ENCODE results near the gene POC1B. TPM values are rescaled to one million over a fixed set of nuclear protein-coding genes. Genes with fewer than 3 reads are reported as not detected.

The POC1B gene
- 10 to 100 TPM; 47.7 to 49.4 TPM for total RNA-seq

GRCh38 chr12:89525824-89526770 is at the start of gene POC1B:
TSS of gene POC1B (minus strand) at chr12:89526047. CDS start at chr12:89525895, 152 bp downstream.
- Mint-ChIP-seq H3K4me3 (peak within 1 kb of the TSS; percentile 89), H3K27me3 (ENCODE audit: low read depth) (no peaks in the 10 kb centered on the region), H3K36me3 (ENCODE audit: low read depth) (peaks cover 49% of the 10 kb centered on the region), H3K27ac (peak within 1 kb of the TSS; percentile 98), H3K9me3 (ENCODE audit: insufficient read depth) (no peaks in the 10 kb centered on the region), H3K4me1 (ENCODE audit: low read depth) (peaks cover 67% of the 10 kb centered on the region)
- ATAC-seq, result peak; percentile 67
- ChIA-PET POLR2A (interaction anchor here (0.5 to 3.5 kb wide), 10 partner anchors 18 to 506 kb away, joined by 3 to 33 read pairs (median 8); partner anchors contain the start of gene DUSP6), CTCF (interaction anchor here (0.6 to 10.7 kb wide), 11 partner anchors 9 to 507 kb away, joined by 3 to 180 read pairs (median 4); no protein-coding TSS in a partner anchor)
- DNase-seq, result peak; percentile 80

GRCh38 chr12:89575374-89575773 is 49.5 kb upstream of the POC1B start:
- ATAC-seq (no peak), DNase-seq (no peak)
- CTCF ChIA-PET, result no interaction called here
- Mint-ChIP-seq H3K4me1 (ENCODE audit: low read depth) (no peaks in the 10 kb centered on the region), H3K27ac (no peak overlapping the region), H3K27me3 (ENCODE audit: low read depth) (no peaks in the 10 kb centered on the region), H3K36me3 (ENCODE audit: low read depth) (no peaks in the 10 kb centered on the region), H3K9me3 (ENCODE audit: insufficient read depth) (no peaks in the 10 kb centered on the region), H3K4me3 (no peak overlapping the region)
- POLR2A ChIA-PET, result no interaction called here

- Mint-ChIP-seq H3K27ac (no peak overlapping the region), H3K4me1 (ENCODE audit: low read depth) (no peaks in the 10 kb centered on the region), H3K27me3 (ENCODE audit: low read depth) (no peaks in the 10 kb centered on the region), H3K36me3 (ENCODE audit: low read depth) (no peaks in the 10 kb centered on the region), H3K9me3 (ENCODE audit: insufficient read depth) (no peaks in the 10 kb centered on the region), H3K4me3 (no peak overlapping the region)
- ATAC-seq, result no peak
- no peak for DNase-seq
- POLR2A ChIA-PET, result no interaction called here
- CTCF ChIA-PET, result no interaction called here
These were observed 48.9 kb upstream of the POC1B start for GRCh38 chr12:89574736-89575208.

- Mint-ChIP-seq H3K27me3 (ENCODE audit: low read depth) (no peaks in the 10 kb centered on the region), H3K36me3 (ENCODE audit: low read depth) (no peaks in the 10 kb centered on the region), H3K4me1 (ENCODE audit: low read depth) (no peaks in the 10 kb centered on the region), H3K9me3 (ENCODE audit: insufficient read depth) (no peaks in the 10 kb centered on the region), H3K4me3 (no peak overlapping the region), H3K27ac (no peak overlapping the region)
- DNase-seq, result no peak
- POLR2A ChIA-PET, result no interaction called here
- no peak for ATAC-seq
- CTCF ChIA-PET, result no interaction called here
These were observed 47.4 kb upstream of the POC1B start for GRCh38 chr12:89573051-89573810.

GRCh38 chr12:89571491-89572195 is 45.8 kb upstream of the POC1B start:
- Mint-ChIP-seq H3K4me1 (ENCODE audit: low read depth) (no peaks in the 10 kb centered on the region), H3K27me3 (ENCODE audit: low read depth) (no peaks in the 10 kb centered on the region), H3K36me3 (ENCODE audit: low read depth) (no peaks in the 10 kb centered on the region), H3K9me3 (ENCODE audit: insufficient read depth) (no peaks in the 10 kb centered on the region), H3K4me3 (no peak overlapping the region), H3K27ac (no peak overlapping the region)
- CTCF ChIA-PET, result no interaction called here
- POLR2A ChIA-PET, result no interaction called here
- DNase-seq (no peak), ATAC-seq (no peak)

GRCh38 chr12:89568484-89568883 is 42.6 kb upstream of the POC1B start:
- ChIA-PET POLR2A (no interaction called here), CTCF (no interaction called here)
- no peak for DNase-seq
- Mint-ChIP-seq H3K27ac (no peak overlapping the region), H3K9me3 (ENCODE audit: insufficient read depth) (no peaks in the 10 kb centered on the region), H3K4me1 (ENCODE audit: low read depth) (no peaks in the 10 kb centered on the region), H3K36me3 (ENCODE audit: low read depth) (no peaks in the 10 kb centered on the region), H3K27me3 (ENCODE audit: low read depth) (no peaks in the 10 kb centered on the region), H3K4me3 (no peak overlapping the region)
- ATAC-seq, result no peak

GRCh38 chr12:89567691-89568239 is 41.9 kb upstream of the POC1B start:
- no peak for ATAC-seq
- no peak for DNase-seq
- no peaks in the 10 kb centered on the region for H3K36me3 Mint-ChIP-seq (ENCODE audit: low read depth)
- POLR2A ChIA-PET, result no interaction called here
- H3K4me1 Mint-ChIP-seq (ENCODE audit: low read depth), result no peaks in the 10 kb centered on the region
- no peak overlapping the region for H3K4me3 Mint-ChIP-seq
- CTCF ChIA-PET, result no interaction called here
- no peaks in the 10 kb centered on the region for H3K9me3 Mint-ChIP-seq (ENCODE audit: insufficient read depth)
- H3K27me3 Mint-ChIP-seq (ENCODE audit: low read depth), result no peaks in the 10 kb centered on the region
- no peak overlapping the region for H3K27ac Mint-ChIP-seq

GRCh38 chr12:89566615-89567014 is 40.8 kb upstream of the POC1B start:
- H3K27ac Mint-ChIP-seq, result no peak overlapping the region
- H3K36me3 Mint-ChIP-seq (ENCODE audit: low read depth), result no peaks in the 10 kb centered on the region
- DNase-seq (no peak), ATAC-seq (no peak)
- no peak overlapping the region for H3K4me3 Mint-ChIP-seq
- ChIA-PET CTCF (interaction anchor here (0.6 to 1.5 kb wide), 2 partner anchors 22 to 104 kb away, joined by 3 read pairs; no protein-coding TSS in a partner anchor), POLR2A (no interaction called here)
- no peaks in the 10 kb centered on the region for H3K27me3 Mint-ChIP-seq (ENCODE audit: low read depth)
- no peaks in the 10 kb centered on the region for H3K4me1 Mint-ChIP-seq (ENCODE audit: low read depth)
- H3K9me3 Mint-ChIP-seq (ENCODE audit: insufficient read depth), result no peaks in the 10 kb centered on the region

- ATAC-seq (no peak), DNase-seq (no peak)
- no peaks in the 10 kb centered on the region for H3K9me3 Mint-ChIP-seq (ENCODE audit: insufficient read depth)
- no peak overlapping the region for H3K4me3 Mint-ChIP-seq
- ChIA-PET POLR2A (no interaction called here), CTCF (no interaction called here)
- H3K36me3 Mint-ChIP-seq (ENCODE audit: low read depth), result no peaks in the 10 kb centered on the region
- no peak overlapping the region for H3K27ac Mint-ChIP-seq
- H3K27me3 Mint-ChIP-seq (ENCODE audit: low read depth), result no peaks in the 10 kb centered on the region
- no peaks in the 10 kb centered on the region for H3K4me1 Mint-ChIP-seq (ENCODE audit: low read depth)
These were observed 39.2 kb upstream of the POC1B start for GRCh38 chr12:89565002-89565401.

- POLR2A ChIA-PET, result no interaction called here
These were observed 33.9 kb upstream of the POC1B start for GRCh38 chr12:89559753-89560152.

GRCh38 chr12:89556976-89557375 is 31.1 kb upstream of the POC1B start:
- Mint-ChIP-seq H3K27ac (no peak overlapping the region), H3K36me3 (ENCODE audit: low read depth) (no peaks in the 10 kb centered on the region), H3K4me3 (no peak overlapping the region), H3K27me3 (ENCODE audit: low read depth) (no peaks in the 10 kb centered on the region), H3K4me1 (ENCODE audit: low read depth) (no peaks in the 10 kb centered on the region), H3K9me3 (ENCODE audit: insufficient read depth) (no peaks in the 10 kb centered on the region)
- POLR2A ChIA-PET, result no interaction called here
- no peak for ATAC-seq
- no peak for DNase-seq
- CTCF ChIA-PET, result interaction anchor here (0.5 to 3.0 kb wide), 2 partner anchors 13 to 167 kb away, joined by 3 to 17 read pairs; no protein-coding TSS in a partner anchor

More at GRCh38 chr12:89559753-89560152, 33.9 kb upstream of the POC1B start:
- CTCF ChIA-PET, result interaction anchor here (3.0 kb wide), 1 partner anchor 16 kb away, joined by 17 read pairs; no protein-coding TSS in a partner anchor
- H3K27ac Mint-ChIP-seq, result no peak overlapping the region
- ATAC-seq (no peak), DNase-seq (no peak)
- H3K4me3 Mint-ChIP-seq, result no peak overlapping the region
- no peaks in the 10 kb centered on the region for H3K4me1 Mint-ChIP-seq (ENCODE audit: low read depth)
- no peaks in the 10 kb centered on the region for H3K9me3 Mint-ChIP-seq (ENCODE audit: insufficient read depth)
- no peaks in the 10 kb centered on the region for H3K36me3 Mint-ChIP-seq (ENCODE audit: low read depth)
- H3K27me3 Mint-ChIP-seq (ENCODE audit: low read depth), result no peaks in the 10 kb centered on the region
